ENCODE data around the gene GPR35. TPM values are rescaled to one million over a fixed set of nuclear protein-coding genes. Genes with fewer than 3 reads are reported as not detected.

The GPR35 gene
- polyA plus RNA-seq, 3 donors, result 30.6 to 37.8 (median 36.3) TPM

GRCh38 chr2:240664622-240665021, 39.3 kb downstream of the GPR35 start:
- Mint-ChIP-seq H3K27me3 (ENCODE audit: low read depth in 3 of 3) (peaks cover 34 to 60% (median 40%) of the 10 kb centered on the region in 3 donors), H3K9me3 (peaks cover 0 to 20% (median 9%) of the 10 kb centered on the region in 7 donors), H3K36me3 (no peaks in the 10 kb centered on the region), H3K27ac (no peak overlapping the region), H3K4me1 (no peaks in the 10 kb centered on the region), H3K4me3 (no peak overlapping the region)
- Histone ChIP-seq H3K9ac (ENCODE audit: insufficient read depth, low read length, poor library complexity, severe bottlenecking) (no peak overlapping the region), H3K79me2 (ENCODE audit: insufficient read depth, low read length) (no peaks in the 10 kb centered on the region), H3K4me3 (replicated peaks in 1 of 3; ENCODE audit: low read depth in 2 of 3, low read length in 3 of 3) (no peak overlapping the region), H3K9me3 (replicated peaks in 1 of 2; ENCODE audit: control insufficient read depth in 1 of 2, insufficient read depth in 1 of 2, low read length in 2 of 2) (peaks cover 2 to 6% of the 10 kb centered on the region in 2 donors), H3K4me2 (replicated peaks; ENCODE audit: extremely low read depth, low read length, poor library complexity, severe bottlenecking) (no peak overlapping the region), H3K36me3 (replicated peaks in 1 of 2; ENCODE audit: control insufficient read depth in 1 of 2, insufficient read depth in 2 of 2, low read length in 2 of 2) (no peaks in the 10 kb centered on the region), H3K27ac (ENCODE audit: low read depth in 1 of 2, low read length in 2 of 2) (no peak overlapping the region), H3K4me1 (ENCODE audit: control insufficient read depth in 1 of 2, insufficient read depth in 2 of 2, low read length in 2 of 2) (no peaks in the 10 kb centered on the region), H4K20me1 (ENCODE audit: insufficient read depth, low read length) (no peaks in the 10 kb centered on the region), H2AFZ (ENCODE audit: insufficient read depth, low read depth, low read length, poor library complexity, severe bottlenecking) (no peak overlapping the region), H3K27me3 (ENCODE audit: control insufficient read depth in 2 of 2, insufficient read depth in 2 of 2, low read length in 2 of 2) (peaks cover 34 to 43% of the 10 kb centered on the region in 2 donors)
- no peak for TF ChIP-seq CTCF (IDR thresholded peaks at IDR 0.05)
- no peak for DNase-seq
- intact Hi-C loops (cut with micrococcal nuclease), result loop anchor here in 1 of 2 donors (10.0 kb wide), 1 partner anchor 60 kb away; no protein-coding TSS in a partner anchor
- no CpG with 5 or more reads among the region's 1 CpG for WGBS (ENCODE audit: insufficient coverage)

GRCh38 chr2:240670402-240670801, 45.1 kb downstream of the GPR35 start:
- Histone ChIP-seq H4K20me1 (ENCODE audit: insufficient read depth, low read length) (no peaks in the 10 kb centered on the region), H3K4me3 (replicated peaks in 1 of 3; ENCODE audit: low read depth in 2 of 3, low read length in 3 of 3) (no peak overlapping the region), H3K79me2 (ENCODE audit: insufficient read depth, low read length) (no peaks in the 10 kb centered on the region), H3K4me2 (replicated peaks; ENCODE audit: extremely low read depth, low read length, poor library complexity, severe bottlenecking) (no peak overlapping the region), H3K9ac (ENCODE audit: insufficient read depth, low read length, poor library complexity, severe bottlenecking) (no peak overlapping the region), H3K36me3 (replicated peaks in 1 of 2; ENCODE audit: control insufficient read depth in 1 of 2, insufficient read depth in 2 of 2, low read length in 2 of 2) (no peaks in the 10 kb centered on the region), H3K27ac (ENCODE audit: low read depth in 1 of 2, low read length in 2 of 2) (no peak overlapping the region), H3K4me1 (ENCODE audit: control insufficient read depth in 1 of 2, insufficient read depth in 2 of 2, low read length in 2 of 2) (no peaks in the 10 kb centered on the region), H3K27me3 (ENCODE audit: control insufficient read depth in 2 of 2, insufficient read depth in 2 of 2, low read length in 2 of 2) (peaks cover 27 to 52% of the 10 kb centered on the region in 2 donors), H3K9me3 (replicated peaks in 1 of 2; ENCODE audit: control insufficient read depth in 1 of 2, insufficient read depth in 1 of 2, low read length in 2 of 2) (no peaks in the 10 kb centered on the region), H2AFZ (ENCODE audit: insufficient read depth, low read depth, low read length, poor library complexity, severe bottlenecking) (no peak overlapping the region)
- 93% methylated on average over 7 of the region's 7 CpGs for WGBS (ENCODE audit: insufficient coverage)
- H3K27ac Mint-ChIP-seq, result no peak overlapping the region
- no peak overlapping the region for H3K4me3 Mint-ChIP-seq
- no peak for DNase-seq
- H3K27me3 Mint-ChIP-seq (ENCODE audit: low read depth in 3 of 3), result peaks cover 56 to 75% (median 57%) of the 10 kb centered on the region in 3 donors
- no peaks in the 10 kb centered on the region for H3K4me1 Mint-ChIP-seq
- no peaks in the 10 kb centered on the region for H3K36me3 Mint-ChIP-seq
- intact Hi-C loops (cut with micrococcal nuclease), result no loop called here
- no peak for TF ChIP-seq CTCF (IDR thresholded peaks at IDR 0.05)
- H3K9me3 Mint-ChIP-seq, result peaks cover 0 to 3% (median 0%) of the 10 kb centered on the region in 7 donors

Data from CD14-positive monocyte (primary cell).